CD14-positive monocyte (primary cell): Measurements from ENCODE around the gene WBP1. TPM values are rescaled to one million over a fixed set of nuclear protein-coding genes. Genes with fewer than 3 reads are reported as not detected.

Source experiments
- DNase-seq, 3 donors: peaks; one replicate each; pipeline ENCODE4 v3.0.0-alpha.2; 2011 to 2022
- H2AFZ ChIP-seq: 2 replicates; pipeline ENCODE4 v1.6.0; 2012; ENCODE audit warnings: mild to moderate bottlenecking, low read depth, low read length, inconsistent platforms; ENCODE audit not compliant: insufficient read depth, poor library complexity, severe bottlenecking
- H3K27ac ChIP-seq, 2 donors: 1 replicate in 1 of 2; 2 replicates in 1 of 2; pipeline ENCODE4 v1.5.1; 2012 to 2013; ENCODE audit warnings: low read length in 2 of 2, control low read depth in 1 of 2, inconsistent platforms in 1 of 2, low read depth in 1 of 2, mild to moderate bottlenecking in 1 of 2
- H3K27me3 ChIP-seq, 2 donors: one replicate each; pipeline versions ENCODE4 v1.6.0 to v1.6.1; 2011 to 2013; ENCODE audit warnings: low read length in 2 of 2; ENCODE audit not compliant: control insufficient read depth in 2 of 2, insufficient read depth in 2 of 2
- H3K36me3 ChIP-seq, 2 donors: replicated peaks in 1 of 2; 1 replicate in 1 of 2; 2 replicates in 1 of 2; pipeline versions ENCODE4 v1.5.1 to v1.6.1; 2012 to 2013; ENCODE audit warnings: low read length in 2 of 2, control low read depth in 1 of 2, inconsistent platforms in 1 of 2, mild to moderate bottlenecking in 1 of 2; ENCODE audit not compliant: insufficient read depth in 2 of 2, control insufficient read depth in 1 of 2
- H3K4me1 ChIP-seq, 2 donors: 1 replicate in 1 of 2; 2 replicates in 1 of 2; pipeline versions ENCODE4 v1.5.1 to v1.6.1; 2012 to 2013; ENCODE audit warnings: low read length in 2 of 2, control low read depth in 1 of 2, inconsistent platforms in 1 of 2, mild to moderate bottlenecking in 1 of 2, moderate library complexity in 1 of 2; ENCODE audit not compliant: insufficient read depth in 2 of 2, control insufficient read depth in 1 of 2
- H3K4me2 ChIP-seq: replicated peaks from 2 replicates; pipeline ENCODE3; 2012; ENCODE audit warnings: low read length, moderate library complexity, mild to moderate bottlenecking; ENCODE audit not compliant: poor library complexity, severe bottlenecking; ENCODE audit errors: extremely low read depth
- H3K4me3 ChIP-seq, 3 experiments: fragments of 200-600 bp in 1 of 3; sonication (generic) in 1 of 3; replicated peaks in 1 of 3; 1 replicate in 2 of 3; 2 replicates in 1 of 3; pipeline ENCODE4 v1.5.1; 2011 to 2013; ENCODE audit warnings: low read length in 3 of 3, mild to moderate bottlenecking in 3 of 3, control low read depth in 2 of 3, low read depth in 2 of 3, inconsistent platforms in 1 of 3, moderate library complexity in 1 of 3
- H3K79me2 ChIP-seq: 2 replicates; pipeline ENCODE4 v1.6.0; 2012; ENCODE audit warnings: mild to moderate bottlenecking, control low read depth, inconsistent platforms, low read length, moderate library complexity; ENCODE audit not compliant: insufficient read depth
- H3K9ac ChIP-seq: 2 replicates; pipeline ENCODE4 v1.6.0; 2017; ENCODE audit warnings: low read length, mild to moderate bottlenecking; ENCODE audit not compliant: insufficient read depth, poor library complexity, severe bottlenecking
- H3K9me3 ChIP-seq, 2 donors: replicated peaks in 1 of 2; 1 replicate in 1 of 2; 2 replicates in 1 of 2; pipeline versions ENCODE4 v1.5.1 to v1.6.1; 2012 to 2013; ENCODE audit warnings: low read length in 2 of 2, control low read depth in 1 of 2; ENCODE audit not compliant: control insufficient read depth in 1 of 2, insufficient read depth in 1 of 2
- H4K20me1 ChIP-seq: 2 replicates; pipeline ENCODE4 v1.6.0; 2012; ENCODE audit warnings: mild to moderate bottlenecking, low read length, control low read depth, moderate library complexity; ENCODE audit not compliant: insufficient read depth
- H3K27ac Mint-ChIP-seq, 7 donors: one replicate each; pipeline ENCODE4 v1.8.0; 2020; ENCODE audit warnings: mild to moderate bottlenecking in 7 of 7, mixed read lengths in 7 of 7, moderate library complexity in 6 of 7, inconsistent platforms in 2 of 7
- H3K27me3 Mint-ChIP-seq, 3 donors: one replicate each; pipeline ENCODE4 v1.8.0; 2021 to 2022; ENCODE audit warnings: low read depth in 3 of 3, mild to moderate bottlenecking in 3 of 3, mixed read lengths in 3 of 3, moderate library complexity in 3 of 3, inconsistent platforms in 1 of 3
- H3K36me3 Mint-ChIP-seq, 2 donors: one replicate each; pipeline ENCODE4 v1.8.0; 2020; ENCODE audit warnings: mixed read lengths in 2 of 2, inconsistent platforms in 1 of 2, mild to moderate bottlenecking in 1 of 2
- H3K4me1 Mint-ChIP-seq: one replicate; pipeline ENCODE4 v1.8.0; 2020; ENCODE audit warnings: mild to moderate bottlenecking, mixed read lengths
- H3K4me3 Mint-ChIP-seq, 2 donors: one replicate each; pipeline ENCODE4 v1.8.0; 2020; ENCODE audit warnings: mild to moderate bottlenecking in 2 of 2, mixed read lengths in 2 of 2, moderate library complexity in 1 of 2
- H3K9me3 Mint-ChIP-seq, 7 donors: one replicate each; pipeline ENCODE4 v1.8.0; 2020 to 2022; ENCODE audit warnings: mixed read lengths in 7 of 7, mild to moderate bottlenecking in 6 of 7, moderate library complexity in 6 of 7, inconsistent platforms in 2 of 7
- CTCF ChIP-seq: fragments of 200-600 bp; IDR thresholded peaks from one replicate; pipeline ENCODE4 v1.8.0; 2022; ENCODE audit warnings: antibody characterized with exemption, mild to moderate bottlenecking
- WGBS: methylation state at CpG from one replicate; pipeline ENCODE4 v1.1.5; 2013; ENCODE audit warnings: missing lambda C conversion rate; ENCODE audit not compliant: insufficient coverage; 5-methylcytosine and 5-hydroxymethylcytosine counted together
- intact Hi-C, 2 donors: fragments of 100-400 bp; cut with micrococcal nuclease; formaldehyde crosslinking; loops; one replicate each; pipeline versions ENCODE4 v1.15.0 to v1.15.1; 2023
- polyA plus RNA-seq, 3 donors: library from polyadenylated mRNA; depleted of rRNA in 1 of 3; unstranded in 2 of 3; stranded (reverse) in 1 of 3; fragments of 300-500 nt in 2 of 3; fragments of >200 nt in 1 of 3; fragmentation: Illumina TruSeq in 2 of 3; gene quantifications; 1 replicate in 2 of 3; 2 replicates in 1 of 3; pipeline ENCODE4 v1.2.3, GENCODE V29; 2012 to 2021

The WBP1 gene
- polyA plus RNA-seq, 3 donors, result 23.9 to 109 (median 31.0) TPM

GRCh38 chr2:74454654-74455511, 3.4 kb upstream of the WBP1 start, which contains the start of gene INO80B:
INO80B (plus strand) TSS chr2:74455087; CDS start chr2:74455117, 30 bp downstream.
- Mint-ChIP-seq H3K4me1 (peaks cover 41% of the 10 kb centered on the region), H3K9me3 (no peaks in the 10 kb centered on the region), H3K4me3 (peak within 1 kb of the TSS; percentile 87 to 99)

More at GRCh38 chr2:74454654-74455511, 3.4 kb upstream of the WBP1 start, which contains the start of gene INO80B:
- intact Hi-C loops, result loop anchor here (1.0 to 5.0 kb wide), 3 partner anchors 27 to 72 kb away; partner anchors contain the start of genes AUP1 (in 2 of the 2), CCDC142 (in 2 of the 2), DQX1 (in 2 of the 2) and HTRA2 (in 2 of the 2)
- H2AFZ ChIP-seq, result peak within 1 kb of the TSS; percentile 77
- peak within 1 kb of the TSS; percentile 91 for H3K4me2 ChIP-seq
- no peak for TF ChIP-seq CTCF
- peaks cover 7 to 10% of the 10 kb centered on the region in 2 donors for H3K36me3 Mint-ChIP-seq
- peak; percentile 98 to 99 (median 99) for DNase-seq
- H3K27me3 ChIP-seq, result no peaks in the 10 kb centered on the region
- H3K4me1 ChIP-seq, result peaks cover 35 to 40% of the 10 kb centered on the region in 2 donors
- peaks cover 21% of the 10 kb centered on the region for H3K79me2 ChIP-seq
- H3K4me3 ChIP-seq, result peak within 1 kb of the TSS; percentile 41 to 82 (median 51)
- peaks cover 0 to 5% (median 2%) of the 10 kb centered on the region in 3 donors for H3K27me3 Mint-ChIP-seq
- peak within 1 kb of the TSS; percentile 85 to 96 (median 92) for H3K27ac Mint-ChIP-seq
- peak within 1 kb of the TSS; percentile 60 for H3K9ac ChIP-seq
- peak within 1 kb of the TSS; percentile 1 to 78 for H3K27ac ChIP-seq
- 0% methylated on average over 34 of the region's 40 CpGs for WGBS
- H3K9me3 ChIP-seq, result no peaks in the 10 kb centered on the region
- H4K20me1 ChIP-seq, result no peaks in the 10 kb centered on the region
- no peaks in the 10 kb centered on the region for H3K36me3 ChIP-seq
